ENCODE results near the gene TNFSF4. TPM values are rescaled to one million over a fixed set of nuclear protein-coding genes. Genes with fewer than 3 reads are reported as not detected.

The TNFSF4 gene
- total RNA-seq, 3 donors from 2014 or later = 0.66 to 1.9 (median 0.73) TPM

GRCh38 chr1:173222149-173223030, 15.3 kb upstream of the TNFSF4 start:
- H3K4me1 ChIP-seq = no peaks in the 10 kb centered on the region
- no peak for DNase-seq (ENCODE audit: low spot score in 2 of 2)
- no peaks in the 10 kb centered on the region for H3K36me3 ChIP-seq
- H3K4me3 ChIP-seq = no peak overlapping the region
- H3K27me3 ChIP-seq = no peaks in the 10 kb centered on the region
- H3K9me3 ChIP-seq = no peaks in the 10 kb centered on the region
- H3K27ac ChIP-seq = no peak overlapping the region
- intact Hi-C loops (cut with DNase I; ENCODE audit: low total_unique reads) = no loop called here
- TF ChIP-seq POLR2A (IDR thresholded peaks at IDR 0.05) = no peak
- no peak for TF ChIP-seq POLR2AphosphoS5 (IDR thresholded peaks at IDR 0.05)
- no peak for TF ChIP-seq CTCF (IDR thresholded peaks at IDR 0.05)

- intact Hi-C loops (cut with DNase I; ENCODE audit: low total_unique reads) = no loop called here
- Histone ChIP-seq H3K27ac (no peak overlapping the region), H3K4me3 (no peak overlapping the region), H3K9me3 (no peaks in the 10 kb centered on the region), H3K36me3 (no peaks in the 10 kb centered on the region), H3K4me1 (no peaks in the 10 kb centered on the region), H3K27me3 (no peaks in the 10 kb centered on the region)
- no peak for DNase-seq (ENCODE audit: low spot score in 2 of 2)
- TF ChIP-seq POLR2A (IDR thresholded peaks at IDR 0.05) = no peak
Measured at GRCh38 chr1:173220157-173220556, 13.0 kb upstream of the TNFSF4 start.

GRCh38 chr1:173213665-173214064, 6.5 kb upstream of the TNFSF4 start:
- Histone ChIP-seq H3K4me1 (no peaks in the 10 kb centered on the region), H3K27me3 (no peaks in the 10 kb centered on the region), H3K9me3 (no peaks in the 10 kb centered on the region), H3K27ac (no peak overlapping the region), H3K4me3 (no peak overlapping the region), H3K36me3 (no peaks in the 10 kb centered on the region)
- TF ChIP-seq CTCF (IDR thresholded peaks at IDR 0.05) (no peak), POLR2AphosphoS5 (IDR thresholded peaks at IDR 0.05) (no peak), POLR2A (IDR thresholded peaks at IDR 0.05) (no peak)
- no peak for DNase-seq (ENCODE audit: low spot score in 2 of 2)
- intact Hi-C loops (cut with DNase I; ENCODE audit: low total_unique reads) = no loop called here

- Histone ChIP-seq H3K36me3 (no peaks in the 10 kb centered on the region), H3K27ac (no peak overlapping the region), H3K27me3 (no peaks in the 10 kb centered on the region), H3K9me3 (no peaks in the 10 kb centered on the region), H3K4me1 (no peaks in the 10 kb centered on the region), H3K4me3 (no peak overlapping the region)
- DNase-seq (ENCODE audit: low spot score in 2 of 2) = no peak
- TF ChIP-seq POLR2AphosphoS5 (IDR thresholded peaks at IDR 0.05) = no peak
- no peak for TF ChIP-seq POLR2A (IDR thresholded peaks at IDR 0.05)
- no peak for TF ChIP-seq CTCF (IDR thresholded peaks at IDR 0.05)
- intact Hi-C loops (cut with DNase I; ENCODE audit: low total_unique reads) = no loop called here
Measured at GRCh38 chr1:173212952-173213491, 5.9 kb upstream of the TNFSF4 start.

GRCh38 chr1:173210716-173211231, 3.6 kb upstream of the TNFSF4 start:
- H3K4me3 ChIP-seq = no peak overlapping the region
- H3K27me3 ChIP-seq = no peaks in the 10 kb centered on the region
- TF ChIP-seq POLR2AphosphoS5 (IDR thresholded peaks at IDR 0.05) (no peak), POLR2A (IDR thresholded peaks at IDR 0.05) (no peak), CTCF (IDR thresholded peaks at IDR 0.05) (no peak)
- H3K4me1 ChIP-seq = peaks cover 0 to 4% of the 10 kb centered on the region in 2 donors
- no peaks in the 10 kb centered on the region for H3K9me3 ChIP-seq
- DNase-seq (ENCODE audit: low spot score in 2 of 2) = no peak
- no peaks in the 10 kb centered on the region for H3K36me3 ChIP-seq
- intact Hi-C loops (cut with DNase I; ENCODE audit: low total_unique reads) = no loop called here
- no peak overlapping the region for H3K27ac ChIP-seq
